HL-60/S4 treated with retinoic acid at 250 ng/mL for 4 days and 3 days (cell line): ENCODE data around the gene SLC9A9.

Experiments used
- in situ Hi-C: fragments of 300-500 bp; cut with MboI; formaldehyde crosslinking; loops from 2 replicates; pipeline ENCODE4 v1.7.0; 2022; ENCODE audit warnings: low sequenced_read_pairs

Gene SLC9A9

GRCh38 chr3:143363949-143364348 is 484.3 kb downstream of the SLC9A9 start:
- in situ Hi-C loops: no loop called here

DNA sequence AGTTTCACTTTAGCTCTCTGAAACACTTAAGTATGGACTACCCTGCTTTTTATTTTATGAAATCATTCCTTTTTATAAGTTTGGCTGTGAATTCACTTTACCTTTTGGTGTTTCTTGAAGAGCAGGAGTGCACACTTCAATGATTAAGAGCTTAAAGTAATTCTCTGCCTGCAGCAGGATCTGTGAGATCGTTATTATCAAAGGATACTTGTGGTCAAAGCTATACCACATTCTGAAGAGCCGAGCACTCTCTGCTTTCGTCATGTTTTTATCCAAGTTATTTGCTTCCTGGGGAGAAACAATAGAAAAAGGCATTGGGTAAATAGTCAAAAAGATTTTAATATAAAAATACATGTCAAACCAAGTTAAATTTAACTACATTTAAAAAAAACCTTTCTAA is 485.0 kb downstream of the SLC9A9 start:
- in situ Hi-C loops: no loop called here

GRCh38 chr3:143362115-143362991 is 485.9 kb downstream of the SLC9A9 start:
- in situ Hi-C loops: no loop called here

GRCh38 chr3:143361589-143361988 is 486.7 kb downstream of the SLC9A9 start:
- in situ Hi-C loops: no loop called here

DNA sequence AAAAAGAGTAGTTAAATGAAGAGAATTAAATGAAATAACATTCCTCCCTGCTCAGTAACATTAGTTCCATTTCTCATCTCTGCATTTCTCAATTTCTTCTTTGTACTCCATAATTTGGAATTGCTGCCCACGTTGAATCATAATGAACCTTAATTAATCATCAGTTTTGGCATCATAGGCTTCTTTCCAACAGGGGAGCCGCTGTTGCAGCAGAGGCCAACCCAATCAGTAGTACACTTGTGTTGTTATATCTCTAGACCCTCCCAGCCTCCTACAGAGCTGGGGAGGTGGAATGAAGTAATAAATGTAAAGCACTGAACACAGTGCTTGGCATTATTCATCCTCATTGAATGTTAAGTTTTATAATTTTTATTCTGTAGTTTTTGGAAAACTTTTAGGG is 488.0 kb downstream of the SLC9A9 start:
- in situ Hi-C loops: no loop called here

DNA sequence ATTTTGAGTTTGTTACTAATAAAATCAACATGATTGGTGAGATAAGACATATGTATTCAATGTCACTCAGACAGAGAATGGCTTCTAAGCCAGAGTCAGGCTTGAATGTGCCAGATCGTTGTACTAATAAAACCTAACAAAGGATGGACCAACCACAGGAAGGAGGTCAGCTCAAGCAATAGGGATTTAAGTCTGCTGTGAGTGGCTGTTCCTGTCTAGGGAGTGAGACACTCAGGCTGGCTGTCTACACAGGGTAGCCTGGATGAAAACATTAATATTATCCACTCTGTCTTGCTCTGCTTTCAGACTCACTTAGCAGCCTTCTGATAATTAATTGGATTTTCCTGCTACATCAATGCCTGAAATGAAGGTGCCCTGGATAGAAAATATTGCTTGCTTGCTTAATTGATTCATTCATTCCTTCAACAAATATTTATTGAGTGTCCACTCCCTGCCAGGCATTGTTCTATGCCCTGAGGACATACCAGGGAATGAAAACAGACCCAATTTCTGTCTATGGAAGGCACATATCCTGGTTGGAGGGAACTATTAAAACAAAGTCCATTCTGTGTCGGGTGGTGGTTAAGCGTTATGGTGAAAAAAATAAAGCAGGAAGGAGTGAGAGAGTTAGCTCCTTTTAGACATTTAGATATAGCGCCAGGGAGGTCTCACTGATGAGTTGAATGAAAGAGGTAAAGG is 489.3 kb downstream of the SLC9A9 start:
- in situ Hi-C loops: no loop called here

GRCh38 chr3:143358155-143358792 is 490.0 kb downstream of the SLC9A9 start:
- in situ Hi-C loops: no loop called here

GRCh38 chr3:143357700-143358099 is 490.6 kb downstream of the SLC9A9 start:
- in situ Hi-C loops: no loop called here

- in situ Hi-C loops: no loop called here
Measured at GRCh38 chr3:143356839-143357238, 491.4 kb downstream of the SLC9A9 start.

DNA sequence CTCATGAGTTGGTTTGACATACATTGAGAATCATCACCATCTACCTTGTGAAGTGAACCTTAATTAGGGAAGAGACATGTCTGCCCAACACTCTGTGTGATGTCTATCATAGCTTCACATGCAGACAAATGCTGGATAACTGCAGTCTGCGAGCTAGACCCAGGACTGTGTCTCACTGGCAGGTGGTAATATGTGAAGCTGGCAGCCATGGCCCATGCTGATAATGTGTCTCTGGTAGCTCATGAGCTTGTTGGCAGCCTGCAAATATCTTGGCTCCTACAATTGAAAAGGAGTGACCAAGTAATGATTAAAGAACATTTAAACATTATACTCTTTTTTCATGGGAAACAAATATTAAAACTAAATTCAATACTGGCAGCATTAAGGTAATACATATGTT is 493.9 kb downstream of the SLC9A9 start:
- in situ Hi-C loops: no loop called here

DNA sequence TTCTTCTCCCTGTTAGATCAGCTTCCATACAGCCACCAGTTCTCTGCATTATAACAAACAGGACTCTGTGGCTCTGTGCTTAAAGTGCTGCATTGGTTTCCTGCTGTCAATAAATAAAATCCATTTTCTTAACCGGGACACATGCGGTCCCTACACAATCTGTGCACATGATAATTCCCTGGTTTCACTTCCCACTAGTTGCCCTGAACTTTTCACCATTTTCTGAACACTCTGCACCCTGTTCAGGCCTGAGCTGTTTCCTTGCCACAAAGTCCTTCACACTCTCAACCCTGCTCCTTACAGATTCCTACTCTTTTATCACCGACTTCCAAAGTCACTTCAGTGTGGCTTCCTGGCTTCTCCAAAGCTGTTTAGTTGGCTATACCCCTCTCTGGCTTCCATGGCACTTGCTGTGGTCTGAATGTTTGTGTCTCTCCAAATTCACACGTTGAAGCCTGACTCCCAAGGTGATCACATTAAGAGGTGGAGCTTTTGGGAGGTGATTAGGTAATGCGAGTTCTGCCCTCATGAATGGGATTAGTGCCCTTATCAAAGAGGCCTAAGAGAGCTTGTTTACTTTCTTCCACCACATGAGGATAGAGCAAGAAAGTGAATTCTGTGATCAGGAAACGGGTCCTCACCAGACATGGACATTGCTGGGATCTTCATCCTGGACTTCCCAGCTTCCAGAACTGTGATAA is 495.3 kb downstream of the SLC9A9 start:
- in situ Hi-C loops: no loop called here

DNA sequence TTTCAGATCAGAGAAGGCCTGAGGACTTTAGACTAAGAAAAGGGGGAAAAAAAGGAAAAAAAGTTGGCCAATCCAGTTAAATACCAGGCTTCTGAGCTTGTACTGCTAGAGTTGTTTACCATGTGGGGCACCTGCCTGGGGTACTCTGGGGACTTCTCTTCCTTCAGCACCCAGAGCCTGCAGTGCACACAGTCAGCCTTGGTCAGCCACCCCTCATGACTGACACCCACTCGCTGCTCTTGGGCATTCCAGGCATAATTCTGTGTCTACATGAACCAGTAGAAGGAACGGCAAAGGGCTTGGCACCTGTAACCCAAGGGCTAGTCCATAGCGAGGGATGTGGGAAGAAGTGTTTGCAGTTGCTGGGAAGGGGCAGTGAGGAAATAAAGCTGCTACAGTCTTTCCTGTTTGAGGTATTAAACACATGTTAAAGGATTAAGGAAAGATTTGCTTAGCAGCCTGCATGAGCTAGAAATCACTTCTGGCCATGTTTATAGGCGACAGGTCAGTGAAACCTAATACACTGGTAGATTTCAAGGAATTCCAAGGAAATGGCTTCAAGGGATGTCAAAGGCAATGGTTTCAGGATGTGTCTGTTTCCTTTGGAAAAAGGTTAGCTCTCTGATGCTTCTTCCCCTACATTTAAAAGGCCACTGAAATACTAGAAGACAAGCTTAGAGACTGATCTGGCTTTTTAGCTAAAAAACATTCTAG is 496.2 kb downstream of the SLC9A9 start:
- in situ Hi-C loops: no loop called here

DNA sequence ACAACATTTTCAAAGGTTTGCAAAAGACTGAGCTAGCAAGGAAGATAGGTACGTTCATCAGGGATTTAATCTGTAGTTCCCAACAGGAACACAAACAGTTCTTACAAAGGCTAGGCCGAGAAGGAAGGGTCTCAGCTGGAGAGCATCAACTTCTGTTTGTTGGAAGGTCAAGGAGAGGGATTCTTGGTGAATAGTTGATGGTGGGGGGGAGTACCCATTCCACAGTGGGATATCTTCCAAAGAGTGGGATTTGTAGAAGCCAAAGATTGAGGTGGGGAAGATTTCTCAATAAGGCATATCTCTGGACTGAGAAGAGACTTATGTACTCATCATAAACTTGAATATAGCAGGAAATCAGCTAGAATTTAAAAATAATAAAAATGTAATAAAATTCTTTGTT is 496.9 kb downstream of the SLC9A9 start:
- in situ Hi-C loops: no loop called here

DNA sequence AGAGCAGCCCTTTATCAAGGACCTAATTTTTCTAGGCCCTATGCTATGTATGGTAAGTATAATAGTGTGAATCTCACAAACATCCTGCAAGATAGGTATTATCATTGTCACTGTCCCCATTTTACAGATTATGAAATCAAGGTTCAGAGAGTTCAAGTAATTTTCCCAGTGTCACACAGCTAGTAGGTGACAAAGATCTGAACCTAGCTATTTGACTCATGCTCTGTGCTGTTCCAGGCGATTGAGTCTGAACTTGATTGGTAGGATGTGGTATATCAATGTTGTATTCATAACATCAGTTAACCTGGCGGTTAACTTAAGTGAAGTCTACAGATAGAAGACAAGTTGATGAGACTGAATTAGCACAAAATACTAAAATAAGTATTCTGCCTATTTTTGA is 498.8 kb downstream of the SLC9A9 start:
- in situ Hi-C loops: no loop called here

- in situ Hi-C loops: no loop called here
Measured at GRCh38 chr3:143348486-143349327, 499.6 kb downstream of the SLC9A9 start.

- in situ Hi-C loops: no loop called here
Measured at GRCh38 chr3:143344516-143345165, 503.6 kb downstream of the SLC9A9 start.

DNA sequence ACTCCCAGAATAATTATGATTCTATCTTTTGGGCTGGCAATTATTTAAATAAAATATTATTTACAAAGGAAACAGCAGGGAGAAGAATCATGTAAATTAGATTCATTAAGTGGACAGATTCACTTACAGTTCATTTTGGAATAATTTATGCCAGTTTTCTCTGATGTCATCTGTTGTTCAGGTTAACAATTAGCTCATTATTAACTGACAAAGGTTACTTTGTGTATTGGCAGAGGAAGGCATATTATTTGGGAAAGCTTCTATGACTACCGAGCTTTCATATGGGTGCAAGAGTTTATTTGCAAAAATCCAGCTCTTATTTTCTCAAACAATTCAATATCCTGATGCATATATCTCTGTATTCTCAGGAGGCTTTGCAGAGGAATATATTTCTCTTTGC is 504.3 kb downstream of the SLC9A9 start:
- in situ Hi-C loops: no loop called here

- in situ Hi-C loops: no loop called here
Measured at GRCh38 chr3:143343031-143343430, 505.2 kb downstream of the SLC9A9 start.

- in situ Hi-C loops: no loop called here
Measured at GRCh38 chr3:143339451-143339850, 508.8 kb downstream of the SLC9A9 start.
